Measurements from ENCODE around the gene INTS1.

DNA sequence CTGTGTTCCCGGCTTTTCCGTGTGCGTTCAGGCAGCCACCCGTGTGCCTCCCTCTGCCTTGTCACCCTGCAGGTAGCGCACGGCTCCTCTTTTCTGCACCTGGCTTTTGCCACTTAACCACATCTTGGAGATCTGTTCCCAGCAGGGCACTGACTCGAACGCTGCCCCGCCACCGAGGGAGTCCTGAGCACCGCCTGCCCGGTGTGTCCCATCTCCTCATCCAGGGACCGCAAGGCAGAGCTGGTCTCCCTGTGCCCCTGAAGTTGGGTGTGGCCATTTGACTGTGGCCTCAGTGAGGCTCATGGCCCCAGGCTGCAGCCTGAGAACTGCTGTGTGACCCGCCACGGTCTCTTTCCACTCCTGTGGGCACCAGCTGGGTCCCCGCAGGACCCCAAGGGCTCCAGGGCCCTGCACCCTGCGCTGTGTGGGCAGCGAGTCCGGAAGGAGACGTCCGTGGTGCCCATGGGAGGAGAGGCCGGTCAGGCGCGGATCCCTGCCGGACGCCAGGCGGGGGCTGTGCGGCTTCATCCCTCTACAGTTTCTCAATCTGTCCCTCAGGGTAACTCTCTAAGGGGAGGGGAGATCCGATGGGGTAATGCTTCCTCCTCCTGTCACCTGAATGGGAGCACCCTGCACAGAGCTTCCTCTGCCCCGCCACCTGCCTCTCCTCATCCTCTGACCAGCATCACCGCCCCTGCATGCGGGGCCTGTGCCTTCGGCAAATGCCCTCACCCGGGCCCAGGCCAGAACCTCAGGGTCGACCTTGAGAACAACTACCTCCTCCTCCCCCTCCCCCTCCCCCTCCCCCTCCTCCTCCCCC, 1.8 kb upstream of the INTS1 start:
- TF ChIP-seq CTCF (IDR thresholded peaks at IDR 0.05) = no peak
- no peak for TF ChIP-seq EP300 (IDR thresholded peaks at IDR 0.05)
- no peak for TF ChIP-seq POLR2A (IDR thresholded peaks at IDR 0.05)
